Smooth muscle cell (in vitro differentiated cells): ENCODE results near the gene PCTP. TPM values are rescaled to one million over a fixed set of nuclear protein-coding genes. Genes with fewer than 3 reads are reported as not detected.

Experiments
- DNase-seq: peaks from one replicate; lab custom pipeline; 2025; ENCODE audit not compliant: unreplicated experiment; lab: John Stamatoyannopoulos, UW
- H2AFZ ChIP-seq: fragments of 200-600 bp; sonication (generic); 2 replicates; pipeline ENCODE4 v1.6.0; 2016; ENCODE audit warnings: antibody characterized with exemption, low read depth, mild to moderate bottlenecking
- H3F3A ChIP-seq: fragments of 200-600 bp; sonication (generic); 2 replicates; pipeline ENCODE4 v1.6.0; 2017; ENCODE audit warnings: antibody characterized with exemption, low read depth
- H3K27ac ChIP-seq: fragments of 200-600 bp; sonication (generic); 2 replicates; pipeline ENCODE4 v1.5.1; 2016; ENCODE audit warnings: low read depth, mild to moderate bottlenecking
- H3K27me3 ChIP-seq: fragments of 200-600 bp; sonication (generic); 2 replicates; pipeline ENCODE4 v1.6.1; 2016; ENCODE audit warnings: low read depth, mild to moderate bottlenecking
- H3K36me3 ChIP-seq: fragments of 200-600 bp; sonication (generic); 2 replicates; pipeline ENCODE4 v1.5.1; 2016; ENCODE audit warnings: low read depth
- H3K4me1 ChIP-seq: fragments of 200-600 bp; sonication (generic); 2 replicates; pipeline ENCODE4 v1.5.1; 2016; ENCODE audit warnings: low read depth
- H3K4me2 ChIP-seq: fragments of 200-600 bp; sonication (generic); 2 replicates; pipeline ENCODE4 v1.6.0; 2016; ENCODE audit warnings: mild to moderate bottlenecking
- H3K4me3 ChIP-seq: fragments of 200-600 bp; sonication (generic); 2 replicates; pipeline ENCODE4 v1.5.1; 2016; ENCODE audit warnings: mild to moderate bottlenecking
- H3K79me2 ChIP-seq: fragments of 200-600 bp; sonication (generic); 2 replicates; pipeline ENCODE4 v1.6.0; 2016; ENCODE audit warnings: low read depth, mild to moderate bottlenecking
- H3K9ac ChIP-seq: fragments of 200-600 bp; sonication (generic); 2 replicates; pipeline ENCODE4 v1.6.0; 2016; ENCODE audit warnings: low read depth
- H3K9me3 ChIP-seq: fragments of 200-600 bp; sonication (generic); replicated peaks from 2 replicates; pipeline ENCODE4 v1.5.1; 2016; ENCODE audit warnings: low read depth
- H4K20me1 ChIP-seq: fragments of 200-600 bp; sonication (generic); 2 replicates; pipeline ENCODE4 v1.6.0; 2016; ENCODE audit warnings: low read depth
- WGBS: methylation state at CpG from one replicate; pipeline ENCODE4 v1.1.7; 2016; ENCODE audit warnings: low lambda C conversion rate; 5-methylcytosine and 5-hydroxymethylcytosine counted together
- polyA plus RNA-seq: library from polyadenylated mRNA; unstranded; fragments of >200 nt; fragmentation: Nextera tagmentation; extraction: Ambion mirVana; gene quantifications from 2 replicates; pipeline ENCODE4 v1.2.1, GENCODE V29; 2016
- total RNA-seq: library from RNA; depleted of rRNA; stranded (reverse); fragments of >200 nt; gene quantifications from 2 replicates; pipeline ENCODE4 v1.2.3, GENCODE V29; 2014
- TF ChIP-seq, protein P1 (sequence below): fragments of 200-600 bp; sonication (generic); IDR thresholded peaks from 2 replicates; pipeline ENCODE4 v1.5.1; 2017; ENCODE audit warnings: borderline replicate concordance, mild to moderate bottlenecking, antibody characterized with exemption; ENCODE audit not compliant: insufficient read depth, poor library complexity, severe bottlenecking

The PCTP gene
- total and polyA plus RNA-seq, 2 experiments from 2014 or later = 14.4 to 15.1 TPM

DNA sequence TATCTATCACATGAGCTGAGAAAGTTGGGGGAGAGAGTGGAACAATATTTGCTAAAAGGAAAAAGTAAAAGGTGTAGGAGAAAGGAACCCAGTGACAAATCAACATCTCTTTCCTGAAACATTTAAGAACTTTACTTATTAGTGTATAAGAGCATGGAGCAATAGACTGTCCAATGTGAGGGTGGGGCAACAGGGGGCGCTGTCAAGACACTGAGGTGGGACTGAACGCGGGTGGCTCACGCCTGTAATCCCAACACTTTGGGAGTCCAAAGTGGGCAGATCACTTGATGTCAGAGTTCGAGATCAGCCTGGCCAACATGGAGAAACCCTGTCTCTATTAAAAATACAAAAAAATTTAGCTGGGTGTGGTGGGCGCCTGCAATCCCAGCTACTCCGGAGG lies 21.2 kb downstream of the PCTP start:
- H4K20me1 ChIP-seq = peaks cover 27% of the 10 kb centered on the region
- no peak overlapping the region for H3K27ac ChIP-seq
- H3K27me3 ChIP-seq = no peaks in the 10 kb centered on the region
- H3K4me3 ChIP-seq = no peak overlapping the region
- no peak overlapping the region for H3K9ac ChIP-seq
- WGBS = 97% methylated on average over 7 of the region's 7 CpGs
- peaks cover 5% of the 10 kb centered on the region for H3F3A ChIP-seq
- H3K4me1 ChIP-seq = peaks cover 5% of the 10 kb centered on the region
- H3K36me3 ChIP-seq = no peaks in the 10 kb centered on the region
- H2AFZ ChIP-seq = no peak overlapping the region
- TF ChIP-seq, protein P1, sequence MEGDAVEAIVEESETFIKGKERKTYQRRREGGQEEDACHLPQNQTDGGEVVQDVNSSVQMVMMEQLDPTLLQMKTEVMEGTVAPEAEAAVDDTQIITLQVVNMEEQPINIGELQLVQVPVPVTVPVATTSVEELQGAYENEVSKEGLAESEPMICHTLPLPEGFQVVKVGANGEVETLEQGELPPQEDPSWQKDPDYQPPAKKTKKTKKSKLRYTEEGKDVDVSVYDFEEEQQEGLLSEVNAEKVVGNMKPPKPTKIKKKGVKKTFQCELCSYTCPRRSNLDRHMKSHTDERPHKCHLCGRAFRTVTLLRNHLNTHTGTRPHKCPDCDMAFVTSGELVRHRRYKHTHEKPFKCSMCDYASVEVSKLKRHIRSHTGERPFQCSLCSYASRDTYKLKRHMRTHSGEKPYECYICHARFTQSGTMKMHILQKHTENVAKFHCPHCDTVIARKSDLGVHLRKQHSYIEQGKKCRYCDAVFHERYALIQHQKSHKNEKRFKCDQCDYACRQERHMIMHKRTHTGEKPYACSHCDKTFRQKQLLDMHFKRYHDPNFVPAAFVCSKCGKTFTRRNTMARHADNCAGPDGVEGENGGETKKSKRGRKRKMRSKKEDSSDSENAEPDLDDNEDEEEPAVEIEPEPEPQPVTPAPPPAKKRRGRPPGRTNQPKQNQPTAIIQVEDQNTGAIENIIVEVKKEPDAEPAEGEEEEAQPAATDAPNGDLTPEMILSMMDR = peak; percentile 4
- no peak for DNase-seq
- H3K9me3 ChIP-seq = no peaks in the 10 kb centered on the region
- no peaks in the 10 kb centered on the region for H3K79me2 ChIP-seq
- H3K4me2 ChIP-seq = no peak overlapping the region

DNA sequence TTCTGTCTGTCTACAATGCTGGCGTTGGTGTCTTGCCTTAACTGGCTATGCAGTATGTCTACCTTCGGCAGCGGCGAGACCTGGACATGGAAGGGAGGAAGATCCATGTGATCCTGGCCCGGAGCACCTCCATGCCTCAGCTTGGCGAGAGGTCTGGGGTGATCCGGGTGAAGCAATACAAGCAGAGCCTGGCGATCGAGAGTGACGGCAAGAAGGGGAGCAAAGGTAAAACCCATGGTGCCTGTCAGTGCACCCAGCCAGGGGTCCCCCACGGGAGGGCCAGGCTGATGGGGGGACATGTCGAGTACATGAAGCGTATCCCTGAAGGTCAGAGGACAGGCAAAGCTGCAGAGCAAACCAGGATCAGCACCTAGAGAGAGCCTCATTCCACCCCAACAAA lies 22.8 kb downstream of the PCTP start:
- whole genome bisulfite sequencing = 90% methylated on average over 13 of the region's 13 CpGs
- H3F3A ChIP-seq = peaks cover 5% of the 10 kb centered on the region
- TF ChIP-seq, protein P1 = no peak
- H3K4me3 ChIP-seq = no peak overlapping the region
- H3K27ac ChIP-seq = no peak overlapping the region
- H3K9me3 ChIP-seq = no peaks in the 10 kb centered on the region
- no peak overlapping the region for H3K4me2 ChIP-seq
- no peaks in the 10 kb centered on the region for H3K36me3 ChIP-seq
- DNase-seq = no peak
- no peaks in the 10 kb centered on the region for H3K79me2 ChIP-seq
- H3K27me3 ChIP-seq = no peaks in the 10 kb centered on the region
- no peak overlapping the region for H2AFZ ChIP-seq
- no peak overlapping the region for H3K9ac ChIP-seq
- peaks cover 21% of the 10 kb centered on the region for H4K20me1 ChIP-seq
- H3K4me1 ChIP-seq = peaks cover 5% of the 10 kb centered on the region

DNA sequence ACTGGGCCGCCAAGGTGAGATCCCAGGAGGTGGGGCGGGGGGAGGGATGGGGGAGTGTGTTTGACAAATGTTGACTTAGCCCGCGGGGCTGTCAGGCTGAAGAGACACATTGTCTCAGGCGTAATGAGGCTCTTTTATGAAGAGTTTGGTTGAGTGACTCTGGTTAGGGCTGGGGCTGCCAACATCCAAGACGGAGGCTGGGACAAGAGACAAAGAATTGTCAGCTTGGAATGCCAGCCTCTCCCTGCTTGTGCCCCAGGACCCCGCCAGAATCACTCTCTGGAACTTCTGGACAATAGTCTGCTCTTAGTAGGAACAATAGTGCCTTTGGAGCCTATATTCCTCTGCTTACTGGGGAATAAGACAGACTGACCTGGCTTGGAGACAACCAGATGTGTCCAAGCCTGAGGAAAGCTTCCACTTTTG lies 24.0 kb downstream of the PCTP start:
- TF ChIP-seq, protein P1 = no peak
- WGBS = 92% methylated on average over 7 of the region's 7 CpGs

DNA sequence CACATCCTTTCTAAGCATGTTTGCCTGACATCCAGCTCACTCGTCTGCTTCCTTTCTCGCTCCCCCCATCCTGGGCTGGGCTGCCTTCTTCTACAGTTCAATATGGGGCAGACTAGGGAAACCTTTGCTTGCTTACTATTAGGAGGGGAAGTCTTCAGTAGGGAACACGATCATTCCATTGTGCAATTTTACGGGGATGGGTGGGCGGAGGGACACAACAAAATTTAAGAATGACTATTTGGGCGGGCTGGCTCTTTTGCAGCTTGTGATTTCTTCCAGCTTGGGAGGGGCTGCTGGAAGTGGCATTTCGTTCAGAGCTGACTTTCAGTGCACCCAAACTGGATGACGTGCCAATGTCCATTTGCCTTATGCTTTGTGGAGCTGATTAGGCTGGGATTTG lies 25.4 kb downstream of the PCTP start:
- TF ChIP-seq, protein P1 = no peak
- H3K79me2 ChIP-seq = no peaks in the 10 kb centered on the region
- H3F3A ChIP-seq = no peaks in the 10 kb centered on the region
- H3K4me1 ChIP-seq = peaks cover 5% of the 10 kb centered on the region
- H3K27ac ChIP-seq = no peak overlapping the region
- no peak overlapping the region for H2AFZ ChIP-seq
- no peaks in the 10 kb centered on the region for H3K36me3 ChIP-seq
- no peak overlapping the region for H3K9ac ChIP-seq
- H3K4me3 ChIP-seq = no peak overlapping the region
- H3K27me3 ChIP-seq = no peaks in the 10 kb centered on the region
- WGBS = 62% methylated on average over 8 of the region's 8 CpGs
- H3K9me3 ChIP-seq = no peaks in the 10 kb centered on the region
- no peaks in the 10 kb centered on the region for H4K20me1 ChIP-seq
- no peak overlapping the region for H3K4me2 ChIP-seq
- no peak for DNase-seq

More for the DNA sequence above, 24.0 kb downstream of the PCTP start:
- peaks cover 5% of the 10 kb centered on the region for H3K4me1 ChIP-seq
- H3K9me3 ChIP-seq = no peaks in the 10 kb centered on the region
- H3K36me3 ChIP-seq = no peaks in the 10 kb centered on the region
- no peak overlapping the region for H3K4me2 ChIP-seq
- no peak overlapping the region for H2AFZ ChIP-seq
- no peak overlapping the region for H3K9ac ChIP-seq
- H4K20me1 ChIP-seq = peaks cover 10% of the 10 kb centered on the region
- no peaks in the 10 kb centered on the region for H3F3A ChIP-seq
- H3K79me2 ChIP-seq = no peaks in the 10 kb centered on the region
- no peak overlapping the region for H3K4me3 ChIP-seq
- H3K27ac ChIP-seq = no peak overlapping the region
- H3K27me3 ChIP-seq = no peaks in the 10 kb centered on the region
- DNase-seq = no peak
